Globus pallidus (tissue), 1 donor: Measurements from ENCODE around the gene TRAPPC3L.

Experiments used
- DNase-seq: peaks from one replicate; pipeline ENCODE4 v3.0.0-alpha.2; 2015; ENCODE audit warnings: low spot score

The TRAPPC3L gene

DNA sequence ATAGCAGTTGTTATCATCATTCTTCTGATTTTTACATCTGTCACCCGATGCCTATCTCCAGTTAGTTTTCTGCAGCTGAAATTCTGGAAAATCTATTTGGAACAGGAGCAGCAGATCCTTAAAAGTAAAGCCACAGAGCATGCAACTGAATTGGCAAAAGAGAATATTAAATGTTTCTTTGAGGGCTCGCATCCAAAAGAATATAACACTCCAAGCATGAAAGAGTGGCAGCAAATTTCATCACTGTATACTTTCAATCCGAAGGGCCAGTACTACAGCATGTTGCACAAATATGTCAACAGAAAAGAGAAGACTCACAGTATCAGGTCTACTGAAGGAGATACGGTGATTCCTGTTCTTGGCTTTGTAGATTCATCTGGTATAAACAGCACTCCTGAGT is 82.2 kb downstream of the TRAPPC3L start:
- DNase-seq, result no peak

- DNase-seq, result no peak
Measured at GRCh38 chr6:116461932-116462885, 83.3 kb downstream of the TRAPPC3L start.

DNA sequence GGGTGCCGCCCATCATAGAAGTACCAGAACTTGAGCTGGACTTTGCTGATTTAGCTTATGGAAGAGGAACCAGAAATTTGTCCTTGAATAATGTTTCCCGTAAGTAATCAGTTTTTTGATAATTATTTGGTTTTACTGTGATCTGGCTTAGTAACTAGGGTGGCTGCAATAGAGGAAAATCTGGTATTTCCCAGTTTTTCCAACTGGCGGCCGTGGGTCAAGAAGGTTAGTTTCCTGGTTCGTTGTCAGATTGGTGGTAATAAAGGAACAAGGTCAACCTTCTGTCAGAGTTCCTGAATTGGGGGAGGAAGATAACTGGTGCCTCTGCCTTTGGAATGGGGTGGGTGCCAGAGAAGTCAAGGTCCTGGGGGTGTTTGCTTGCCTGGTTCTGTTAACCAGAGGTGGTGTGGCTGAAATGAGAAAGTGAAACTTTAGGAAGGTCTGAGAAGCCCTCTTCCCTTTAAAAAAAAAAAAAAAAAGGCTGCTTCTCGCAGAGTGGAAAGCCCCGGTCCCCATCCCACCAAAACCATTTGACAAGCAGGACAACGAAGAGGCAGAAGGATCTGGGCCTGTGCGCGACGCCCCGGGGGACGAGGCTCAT is 84.1 kb downstream of the TRAPPC3L start, which contains the start of gene CALHM6:
CALHM6 (plus strand) TSS at position 45 of the 601 bp plus-strand sequence; CDS start at position 600, 555 bp downstream.
- no peak for DNase-seq

- DNase-seq, result no peak
Measured at GRCh38 chr6:116459927-116460326, 85.6 kb downstream of the TRAPPC3L start.

GRCh38 chr6:116458264-116458663 is 87.2 kb downstream of the TRAPPC3L start:
- no peak for DNase-seq

DNA sequence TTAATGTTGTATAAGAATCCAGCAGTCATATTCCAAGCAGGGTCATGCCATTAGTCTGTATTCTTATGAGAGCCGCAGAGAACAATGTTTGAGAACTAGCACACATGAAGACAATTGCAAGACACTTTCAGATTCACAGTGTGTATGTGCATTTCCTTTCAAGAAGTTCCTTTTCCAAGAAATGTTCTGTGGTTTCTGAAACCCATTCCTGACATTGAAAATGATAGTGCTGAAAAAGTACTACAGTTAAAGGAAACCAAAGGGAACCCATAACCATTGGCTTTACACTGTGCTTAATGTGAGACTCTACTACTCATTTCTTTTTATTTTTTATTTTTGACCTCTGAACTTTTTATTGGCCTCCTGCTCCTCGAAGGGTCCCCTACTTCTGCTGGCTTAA is 88.6 kb downstream of the TRAPPC3L start:
- DNase-seq, result no peak

DNA sequence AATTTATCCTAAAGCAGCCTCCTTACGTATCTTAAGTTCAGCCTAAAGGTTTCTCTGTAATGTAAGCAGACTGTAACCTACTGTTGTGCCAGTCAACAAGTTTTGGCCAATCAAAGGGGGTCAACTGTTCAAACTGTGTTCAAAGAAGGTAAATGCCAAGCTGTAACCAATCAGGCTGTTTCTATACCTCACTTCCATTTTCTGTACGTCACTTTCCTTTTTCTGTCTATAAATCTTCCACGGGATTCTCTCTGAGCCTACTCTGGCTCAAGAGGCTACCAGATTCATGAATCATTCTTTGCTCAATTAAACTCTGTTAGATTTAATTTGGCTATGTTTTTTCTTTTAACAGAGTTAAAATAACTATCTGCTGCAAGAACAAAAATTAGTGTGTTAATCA is 89.4 kb downstream of the TRAPPC3L start:
- no peak for DNase-seq

- DNase-seq, result no peak
Measured at GRCh38 chr6:116452531-116452930, 93.0 kb downstream of the TRAPPC3L start.

DNA sequence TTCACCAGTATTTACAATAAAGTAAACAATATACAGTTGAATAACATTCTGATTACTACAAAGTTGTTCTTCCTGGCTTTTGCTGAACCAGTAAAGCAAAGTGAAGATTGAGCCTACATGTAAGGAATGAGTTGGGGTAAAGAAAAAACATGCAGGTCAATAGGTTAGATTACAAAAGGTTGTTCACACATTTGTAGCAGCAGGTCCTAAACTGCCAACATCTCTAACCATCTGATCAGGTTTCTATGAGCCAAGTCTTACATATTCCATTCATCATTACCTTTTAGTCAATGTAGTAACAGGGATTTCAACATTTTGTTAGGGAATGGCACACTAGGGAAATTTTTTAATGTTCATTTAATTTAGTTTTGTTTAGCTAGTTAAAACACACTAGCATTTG is 93.6 kb downstream of the TRAPPC3L start:
- no peak for DNase-seq

DNA sequence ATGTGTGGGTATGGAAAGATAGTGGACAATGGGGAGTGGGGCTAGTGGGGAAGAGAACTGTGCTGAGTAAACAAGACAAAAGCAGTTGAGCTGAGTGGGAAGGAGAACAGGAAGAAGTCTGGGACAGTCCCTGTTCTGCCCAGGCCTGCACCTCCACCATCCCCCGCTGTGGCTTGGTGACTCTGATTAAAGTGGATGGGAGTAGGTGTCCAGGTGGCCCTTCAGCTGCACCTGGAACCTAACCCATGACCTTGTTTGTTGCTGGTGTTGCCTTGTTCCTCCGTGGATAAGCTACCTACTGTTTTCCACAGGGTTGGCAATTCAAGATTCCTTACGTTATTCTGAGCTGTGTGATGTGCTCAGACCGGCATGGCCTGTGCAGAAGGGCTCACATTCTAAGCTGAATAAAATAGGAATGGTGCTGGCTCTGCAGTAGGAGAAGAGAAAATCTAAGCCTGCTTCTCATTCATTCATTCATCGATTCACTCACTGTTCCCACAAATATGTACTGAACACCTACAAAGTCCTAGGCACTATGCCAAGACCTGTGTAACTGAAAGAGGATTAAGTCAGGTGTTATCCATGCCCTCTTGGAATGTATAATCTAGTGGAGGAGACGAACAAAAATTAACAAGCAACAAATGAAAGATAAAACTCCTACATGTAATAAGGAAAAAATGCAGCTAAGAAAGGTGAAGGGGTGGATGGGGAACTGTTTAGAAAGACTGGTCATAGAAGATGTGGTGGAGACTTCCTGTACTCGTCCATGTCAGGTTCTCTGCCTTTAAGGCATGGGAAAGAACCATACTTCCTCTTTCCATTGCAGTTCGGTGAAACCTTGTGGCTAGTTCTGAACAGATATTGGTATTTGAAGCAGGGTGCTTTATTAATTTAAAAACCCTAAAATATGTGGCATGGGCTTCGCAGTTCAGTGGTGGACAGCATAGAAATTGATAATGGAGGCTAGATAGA is 94.4 kb downstream of the TRAPPC3L start:
- DNase-seq, result no peak

DNA sequence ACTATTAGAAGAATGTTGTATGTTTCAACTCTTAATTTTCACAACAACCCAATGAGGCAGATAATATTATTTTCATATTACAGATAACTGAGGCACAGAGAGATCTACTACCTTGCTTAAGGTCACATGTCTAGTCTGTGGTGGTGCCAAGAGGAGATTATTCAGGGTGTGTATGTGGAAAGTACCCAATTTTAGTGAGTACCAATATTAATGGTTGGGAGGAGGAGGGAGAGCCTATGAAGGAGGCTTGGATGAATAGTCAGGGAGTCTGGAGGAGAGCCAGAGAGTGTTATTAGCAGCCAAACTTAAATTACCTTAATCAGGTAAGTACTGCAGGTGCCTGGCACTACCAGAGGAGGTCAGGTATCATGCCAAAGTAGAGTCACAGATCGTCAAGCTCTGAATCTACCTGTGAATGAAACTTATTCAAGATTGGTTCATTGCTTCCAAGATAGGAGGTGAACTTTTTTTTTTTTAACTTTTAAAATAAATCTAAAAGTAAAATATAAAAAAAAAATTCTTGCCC is 95.2 kb downstream of the TRAPPC3L start:
- no peak for DNase-seq

DNA sequence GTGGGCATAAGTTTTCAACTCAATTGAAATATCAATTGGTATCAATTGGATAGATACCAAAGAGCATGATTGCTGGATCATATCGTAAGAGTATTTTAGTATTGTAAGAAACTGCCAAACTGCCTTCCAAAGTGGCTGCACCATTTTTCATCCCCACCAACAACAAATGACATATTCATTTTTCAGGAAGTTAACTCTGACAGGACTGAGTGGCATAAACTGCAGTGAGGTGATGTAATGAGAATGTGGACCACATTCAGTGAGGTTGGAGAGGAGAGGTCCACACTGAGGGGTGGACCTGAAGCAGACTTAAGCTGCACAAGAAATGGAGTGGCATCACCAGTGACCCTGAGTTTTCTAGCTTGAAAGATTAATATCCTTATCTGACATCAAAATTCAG is 95.9 kb downstream of the TRAPPC3L start:
- no peak for DNase-seq

GRCh38 chr6:116447496-116448011 is 97.9 kb downstream of the TRAPPC3L start:
- no peak for DNase-seq

DNA sequence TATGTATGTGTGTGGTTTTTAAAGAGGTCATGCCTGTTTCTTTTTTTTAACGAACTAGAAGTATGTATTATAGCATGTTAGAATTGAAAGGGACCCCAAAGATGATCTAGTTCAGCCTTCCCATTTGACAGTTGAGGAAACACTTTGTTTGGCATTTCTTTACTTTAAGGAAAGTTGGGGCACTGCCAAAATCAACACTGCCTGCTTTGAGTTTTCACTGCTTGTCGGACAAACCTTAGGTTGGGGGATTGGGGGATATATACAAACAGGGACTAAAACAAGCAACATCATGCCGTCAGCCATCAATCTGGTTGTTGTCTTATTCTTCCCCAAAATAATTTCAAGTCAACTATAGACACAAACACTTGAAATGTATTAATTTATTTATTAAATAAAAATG is 98.4 kb downstream of the TRAPPC3L start:
- DNase-seq, result no peak

DNA sequence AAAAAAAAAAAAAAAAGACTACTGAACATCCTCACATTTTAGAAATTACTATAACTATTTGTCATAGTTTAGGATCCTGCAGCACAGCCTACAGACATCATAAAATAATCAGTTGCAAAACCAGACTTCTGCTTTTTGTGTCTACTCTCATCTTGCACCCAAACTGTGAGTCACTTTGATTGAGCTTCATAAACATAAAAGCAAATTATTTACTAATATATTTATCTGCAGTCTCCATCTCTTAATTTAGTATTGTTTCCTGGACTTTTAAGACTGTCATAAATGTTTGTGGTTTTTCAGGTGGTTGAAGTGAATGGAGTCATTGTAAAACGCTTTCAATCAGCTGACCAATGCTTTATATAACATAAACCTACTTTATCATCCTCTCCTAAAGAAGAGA is 99.1 kb downstream of the TRAPPC3L start:
- no peak for DNase-seq

GRCh38 chr6:116445102-116445501 is 100.4 kb downstream of the TRAPPC3L start:
- no peak for DNase-seq
